K562 (cell line): Measurements from ENCODE around the gene LRMDA.

ENCODE experiments used
- EZH2 ChIP-seq: IDR thresholded peaks from 2 replicates; pipeline ENCODE4 v1.6.1; 2012; ENCODE audit warnings: low read depth, mild to moderate bottlenecking, inconsistent platforms, low read length, borderline replicate concordance
- KAT8 ChIP-seq: fragments of 450-650 bp; IDR thresholded peaks from 2 replicates; pipeline ENCODE4 v1.6.1; 2016; ENCODE audit warnings: low read depth, mild to moderate bottlenecking
- L3MBTL2 ChIP-seq: fragments of 450-650 bp; IDR thresholded peaks from 2 replicates; pipeline ENCODE4 v1.6.1; 2016; ENCODE audit warnings: mild to moderate bottlenecking, moderate library complexity
- STAT5B ChIP-seq: fragments of 250-450 bp; sonication (Bioruptor Pico); IDR thresholded peaks from 2 replicates; pipeline ENCODE4 v1.8.0; 2021; ENCODE audit warnings: mild to moderate bottlenecking, inconsistent platforms
- TCF3 ChIP-seq: sonication (generic); formaldehyde crosslinking; IDR thresholded peaks from 2 replicates; pipeline ENCODE4 v1.4.0; 2020; ENCODE audit warnings: mild to moderate bottlenecking, missing genetic modification reagents
- WHSC1 ChIP-seq: IDR thresholded peaks from one replicate; pipeline ENCODE4 v1.6.1; 2012; ENCODE audit warnings: low read length, control low read depth, inconsistent platforms
- TF ChIP-seq, protein P1 (sequence below), 3 experiments: IDR thresholded peaks in 2 of 3; conservative IDR thresholded peaks in 1 of 3; 2 replicates each; pipeline ENCODE4 v1.5.1; 2011 to 2012; ENCODE audit warnings: low read length in 3 of 3, mild to moderate bottlenecking in 3 of 3, control low read depth in 2 of 3, improper control_type of control experiment in 1 of 3, inconsistent platforms in 1 of 3, low read depth in 1 of 3, mixed read lengths in 1 of 3, moderate library complexity in 1 of 3; ENCODE audit not compliant: insufficient read depth in 2 of 3
- TF ChIP-seq, protein P2 (sequence below): sonication (generic); formaldehyde crosslinking; IDR thresholded peaks from 2 replicates; pipeline ENCODE4 v1.8.0; 2023; ENCODE audit warnings: mild to moderate bottlenecking, missing genetic modification reagents
- TF ChIP-seq, protein P3 (sequence below): sonication (generic); formaldehyde crosslinking; IDR thresholded peaks from 2 replicates; pipeline ENCODE4 v1.8.0; 2023; ENCODE audit warnings: mild to moderate bottlenecking, missing genetic modification reagents
- TF ChIP-seq, protein P4 (sequence below): sonication (generic); formaldehyde crosslinking; IDR thresholded peaks from 2 replicates; pipeline ENCODE4 v1.9.0; 2022; ENCODE audit warnings: mild to moderate bottlenecking, missing genetic modification reagents

DNA sequence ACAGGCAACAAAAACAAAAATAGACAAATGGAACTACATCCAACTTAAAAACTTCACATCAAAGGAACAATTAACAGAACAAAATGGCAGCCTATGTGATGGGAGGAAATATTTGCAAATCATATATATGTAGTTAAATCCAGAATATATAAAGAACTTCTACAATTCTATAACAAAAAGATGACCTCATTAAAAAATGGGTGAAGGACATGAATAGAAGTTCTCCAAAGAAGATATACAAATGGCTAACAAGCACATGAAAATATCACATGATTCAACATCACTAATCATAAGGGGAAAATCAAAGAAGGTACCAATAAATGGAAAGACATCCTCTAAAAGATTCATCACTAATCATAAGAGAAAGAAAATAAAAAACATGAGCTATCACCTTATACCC lies 416.1 kb downstream of the LRMDA start:
- TF ChIP-seq, protein P1, sequence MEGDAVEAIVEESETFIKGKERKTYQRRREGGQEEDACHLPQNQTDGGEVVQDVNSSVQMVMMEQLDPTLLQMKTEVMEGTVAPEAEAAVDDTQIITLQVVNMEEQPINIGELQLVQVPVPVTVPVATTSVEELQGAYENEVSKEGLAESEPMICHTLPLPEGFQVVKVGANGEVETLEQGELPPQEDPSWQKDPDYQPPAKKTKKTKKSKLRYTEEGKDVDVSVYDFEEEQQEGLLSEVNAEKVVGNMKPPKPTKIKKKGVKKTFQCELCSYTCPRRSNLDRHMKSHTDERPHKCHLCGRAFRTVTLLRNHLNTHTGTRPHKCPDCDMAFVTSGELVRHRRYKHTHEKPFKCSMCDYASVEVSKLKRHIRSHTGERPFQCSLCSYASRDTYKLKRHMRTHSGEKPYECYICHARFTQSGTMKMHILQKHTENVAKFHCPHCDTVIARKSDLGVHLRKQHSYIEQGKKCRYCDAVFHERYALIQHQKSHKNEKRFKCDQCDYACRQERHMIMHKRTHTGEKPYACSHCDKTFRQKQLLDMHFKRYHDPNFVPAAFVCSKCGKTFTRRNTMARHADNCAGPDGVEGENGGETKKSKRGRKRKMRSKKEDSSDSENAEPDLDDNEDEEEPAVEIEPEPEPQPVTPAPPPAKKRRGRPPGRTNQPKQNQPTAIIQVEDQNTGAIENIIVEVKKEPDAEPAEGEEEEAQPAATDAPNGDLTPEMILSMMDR (IDR thresholded peaks at IDR 0.05 in 2 of 3, conservative IDR thresholded peaks at IDR 0.05 in 1 of 3; ENCODE audit: insufficient read depth in 2 of 3, low read depth in 1 of 3, low read length in 3 of 3) = no peak
- TF ChIP-seq, protein P2, sequence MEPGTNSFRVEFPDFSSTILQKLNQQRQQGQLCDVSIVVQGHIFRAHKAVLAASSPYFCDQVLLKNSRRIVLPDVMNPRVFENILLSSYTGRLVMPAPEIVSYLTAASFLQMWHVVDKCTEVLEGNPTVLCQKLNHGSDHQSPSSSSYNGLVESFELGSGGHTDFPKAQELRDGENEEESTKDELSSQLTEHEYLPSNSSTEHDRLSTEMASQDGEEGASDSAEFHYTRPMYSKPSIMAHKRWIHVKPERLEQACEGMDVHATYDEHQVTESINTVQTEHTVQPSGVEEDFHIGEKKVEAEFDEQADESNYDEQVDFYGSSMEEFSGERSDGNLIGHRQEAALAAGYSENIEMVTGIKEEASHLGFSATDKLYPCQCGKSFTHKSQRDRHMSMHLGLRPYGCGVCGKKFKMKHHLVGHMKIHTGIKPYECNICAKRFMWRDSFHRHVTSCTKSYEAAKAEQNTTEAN (CRISPR knock-in tag) = no peak
- no peak for TF ChIP-seq EZH2
- TF ChIP-seq, protein P3, sequence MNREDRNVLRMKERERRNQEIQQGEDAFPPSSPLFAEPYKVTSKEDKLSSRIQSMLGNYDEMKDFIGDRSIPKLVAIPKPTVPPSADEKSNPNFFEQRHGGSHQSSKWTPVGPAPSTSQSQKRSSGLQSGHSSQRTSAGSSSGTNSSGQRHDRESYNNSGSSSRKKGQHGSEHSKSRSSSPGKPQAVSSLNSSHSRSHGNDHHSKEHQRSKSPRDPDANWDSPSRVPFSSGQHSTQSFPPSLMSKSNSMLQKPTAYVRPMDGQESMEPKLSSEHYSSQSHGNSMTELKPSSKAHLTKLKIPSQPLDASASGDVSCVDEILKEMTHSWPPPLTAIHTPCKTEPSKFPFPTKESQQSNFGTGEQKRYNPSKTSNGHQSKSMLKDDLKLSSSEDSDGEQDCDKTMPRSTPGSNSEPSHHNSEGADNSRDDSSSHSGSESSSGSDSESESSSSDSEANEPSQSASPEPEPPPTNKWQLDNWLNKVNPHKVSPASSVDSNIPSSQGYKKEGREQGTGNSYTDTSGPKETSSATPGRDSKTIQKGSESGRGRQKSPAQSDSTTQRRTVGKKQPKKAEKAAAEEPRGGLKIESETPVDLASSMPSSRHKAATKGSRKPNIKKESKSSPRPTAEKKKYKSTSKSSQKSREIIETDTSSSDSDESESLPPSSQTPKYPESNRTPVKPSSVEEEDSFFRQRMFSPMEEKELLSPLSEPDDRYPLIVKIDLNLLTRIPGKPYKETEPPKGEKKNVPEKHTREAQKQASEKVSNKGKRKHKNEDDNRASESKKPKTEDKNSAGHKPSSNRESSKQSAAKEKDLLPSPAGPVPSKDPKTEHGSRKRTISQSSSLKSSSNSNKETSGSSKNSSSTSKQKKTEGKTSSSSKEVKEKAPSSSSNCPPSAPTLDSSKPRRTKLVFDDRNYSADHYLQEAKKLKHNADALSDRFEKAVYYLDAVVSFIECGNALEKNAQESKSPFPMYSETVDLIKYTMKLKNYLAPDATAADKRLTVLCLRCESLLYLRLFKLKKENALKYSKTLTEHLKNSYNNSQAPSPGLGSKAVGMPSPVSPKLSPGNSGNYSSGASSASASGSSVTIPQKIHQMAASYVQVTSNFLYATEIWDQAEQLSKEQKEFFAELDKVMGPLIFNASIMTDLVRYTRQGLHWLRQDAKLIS = no peak
- TF ChIP-seq STAT5B = no peak
- TF ChIP-seq TCF3 (CRISPR knock-in tag) = no peak
- TF ChIP-seq L3MBTL2 = no peak
- TF ChIP-seq WHSC1 = no peak
- TF ChIP-seq KAT8 = no peak
- TF ChIP-seq, protein P4, sequence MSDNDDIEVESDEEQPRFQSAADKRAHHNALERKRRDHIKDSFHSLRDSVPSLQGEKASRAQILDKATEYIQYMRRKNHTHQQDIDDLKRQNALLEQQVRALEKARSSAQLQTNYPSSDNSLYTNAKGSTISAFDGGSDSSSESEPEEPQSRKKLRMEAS = no peak
